ENCODE measurements around the gene CSTPP1.

The CSTPP1 gene

GRCh38 chr11:47180006-47180787 lies 243.6 kb downstream of the CSTPP1 start:
- TF ChIP-seq POU6F1 (CRISPR knock-in tag; IDR thresholded peaks at IDR 0.05; ENCODE audit: borderline replicate concordance, low read depth) (no peak), CSDC2 (CRISPR knock-in tag; IDR thresholded peaks at IDR 0.05) (no peak), ZNF70 (CRISPR knock-in tag; IDR thresholded peaks at IDR 0.05) (no peak), CREB5 (CRISPR knock-in tag; IDR thresholded peaks at IDR 0.05; ENCODE audit: low read depth) (no peak), TCF4 (CRISPR knock-in tag; IDR thresholded peaks at IDR 0.05; ENCODE audit: borderline replicate concordance) (no peak), ZC3H10 (CRISPR knock-in tag; IDR thresholded peaks at IDR 0.05) (no peak), GLIS3 (CRISPR knock-in tag; IDR thresholded peaks at IDR 0.05) (no peak)
- ATAC-seq: no peak

GRCh38 chr11:47181271-47181670 lies 244.7 kb downstream of the CSTPP1 start:
- TF ChIP-seq ZFP3 (CRISPR knock-in tag; IDR thresholded peaks at IDR 0.05): no peak
- TF ChIP-seq TOX (CRISPR knock-in tag; IDR thresholded peaks at IDR 0.05; ENCODE audit: borderline replicate concordance): no peak
- TF ChIP-seq OSR1 (CRISPR knock-in tag; IDR thresholded peaks at IDR 0.05): no peak
- TF ChIP-seq TCF4 (CRISPR knock-in tag; IDR thresholded peaks at IDR 0.05; ENCODE audit: borderline replicate concordance): no peak
- TF ChIP-seq ZNF8 (CRISPR knock-in tag; IDR thresholded peaks at IDR 0.05): no peak
- no peak for TF ChIP-seq ESRRG (CRISPR knock-in tag; IDR thresholded peaks at IDR 0.05)
- TF ChIP-seq SNAI2 (CRISPR knock-in tag; IDR thresholded peaks at IDR 0.05): no peak
- TF ChIP-seq ISL1 (CRISPR knock-in tag; IDR thresholded peaks at IDR 0.05): no peak
- TF ChIP-seq TSHZ2 (CRISPR knock-in tag; IDR thresholded peaks at IDR 0.05): no peak
- no peak for TF ChIP-seq BACH2 (CRISPR knock-in tag; IDR thresholded peaks at IDR 0.05; ENCODE audit: borderline replicate concordance)
- TF ChIP-seq ZFP30 (CRISPR knock-in tag; IDR thresholded peaks at IDR 0.05): no peak
- TF ChIP-seq CSRNP3 (CRISPR knock-in tag; IDR thresholded peaks at IDR 0.05): no peak
- TF ChIP-seq ARNTL (CRISPR knock-in tag; IDR thresholded peaks at IDR 0.05; ENCODE audit: borderline replicate concordance, low read depth): no peak
- no peak for TF ChIP-seq ZC3H10 (CRISPR knock-in tag; IDR thresholded peaks at IDR 0.05)
- ATAC-seq: no peak

- no peak for TF ChIP-seq CREB5 (CRISPR knock-in tag; IDR thresholded peaks at IDR 0.05; ENCODE audit: low read depth)
- no peak for TF ChIP-seq ZFP3 (CRISPR knock-in tag; IDR thresholded peaks at IDR 0.05)
- no peak for TF ChIP-seq ARNTL (CRISPR knock-in tag; IDR thresholded peaks at IDR 0.05; ENCODE audit: borderline replicate concordance, low read depth)
- TF ChIP-seq POU6F1 (CRISPR knock-in tag; IDR thresholded peaks at IDR 0.05; ENCODE audit: borderline replicate concordance, low read depth): no peak
- no peak for TF ChIP-seq GLIS3 (CRISPR knock-in tag; IDR thresholded peaks at IDR 0.05)
- TF ChIP-seq RARB (CRISPR knock-in tag; IDR thresholded peaks at IDR 0.05): no peak
- no peak for TF ChIP-seq SNAI2 (CRISPR knock-in tag; IDR thresholded peaks at IDR 0.05)
- TF ChIP-seq ZNF8 (CRISPR knock-in tag; IDR thresholded peaks at IDR 0.05): no peak
- no peak for TF ChIP-seq CSDC2 (CRISPR knock-in tag; IDR thresholded peaks at IDR 0.05)
- TF ChIP-seq BACH2 (CRISPR knock-in tag; IDR thresholded peaks at IDR 0.05; ENCODE audit: borderline replicate concordance): no peak
- TF ChIP-seq ZFP30 (CRISPR knock-in tag; IDR thresholded peaks at IDR 0.05): no peak
These were observed 245.8 kb downstream of the CSTPP1 start for GRCh38 chr11:47182380-47182779.

More at GRCh38 chr11:47182380-47182779, 245.8 kb downstream of the CSTPP1 start:
- no peak for ATAC-seq
